NOMO-1 treated with dmso at 0.1 percent for 144 hours (cell line): ENCODE results near the gene ITPK1.

Experiments used
- DNase-seq: peaks from one replicate; lab custom pipeline; 2025; ENCODE audit not compliant: unreplicated experiment; lab: John Stamatoyannopoulos, UW

ITPK1 gene

DNA sequence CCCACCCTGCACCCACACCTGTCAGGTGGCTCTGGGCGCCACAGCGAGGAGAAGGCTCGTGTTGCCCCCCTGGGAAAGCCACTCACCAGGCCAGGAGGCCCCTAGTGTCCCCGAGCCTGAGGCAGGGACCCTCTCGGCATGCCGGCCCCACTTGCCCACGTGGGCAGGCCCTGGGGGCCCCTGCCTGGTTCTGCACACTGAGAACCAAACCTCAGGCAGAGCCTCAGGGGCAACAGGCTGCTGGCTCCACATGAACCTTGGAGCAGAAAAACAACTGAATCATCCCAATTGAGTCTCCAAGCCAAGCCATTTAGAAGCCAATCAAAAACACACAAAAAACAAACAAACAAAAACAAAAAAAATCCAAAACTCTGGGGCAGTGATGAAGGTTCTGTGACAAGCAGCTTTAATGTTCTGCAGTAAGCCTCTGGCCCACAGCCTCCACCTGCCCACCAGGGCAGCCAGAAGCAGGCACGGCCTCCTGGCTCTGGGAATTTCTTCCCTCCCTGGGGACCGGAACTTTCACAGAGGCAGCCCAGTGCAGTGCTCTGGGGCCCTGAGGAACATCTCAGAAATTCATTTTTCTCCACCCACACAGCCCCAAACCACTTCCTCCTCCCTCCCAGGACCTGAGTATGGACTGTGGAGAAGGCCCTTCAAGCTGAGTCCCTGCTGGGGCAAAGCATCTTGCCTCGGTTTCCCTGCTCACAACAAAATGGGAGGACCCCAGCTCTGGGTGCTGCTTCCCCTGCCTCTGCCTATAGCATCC is 102.6 kb downstream of the ITPK1 start:
- DNase-seq: peak; percentile 16

DNA sequence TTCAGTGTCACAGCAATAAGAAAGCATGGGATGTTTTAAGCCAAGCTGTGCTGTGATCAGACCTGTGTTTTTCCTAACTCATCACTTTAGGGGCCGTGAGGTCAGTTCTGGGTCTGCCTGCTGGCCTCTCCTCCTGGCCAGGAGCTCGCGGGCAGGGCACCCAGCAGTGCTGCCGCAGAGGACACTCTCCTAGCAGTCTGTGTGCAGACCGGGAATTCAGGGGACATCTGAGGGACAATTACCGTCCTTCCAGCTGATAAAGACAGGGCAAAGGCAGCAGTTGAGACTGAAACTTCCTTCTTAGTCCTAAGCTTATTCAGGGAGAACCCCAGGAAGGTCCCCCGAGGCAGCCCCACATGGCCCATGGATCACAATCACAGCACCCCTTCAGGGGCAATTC is 103.2 kb downstream of the ITPK1 start:
- no peak for DNase-seq

DNA sequence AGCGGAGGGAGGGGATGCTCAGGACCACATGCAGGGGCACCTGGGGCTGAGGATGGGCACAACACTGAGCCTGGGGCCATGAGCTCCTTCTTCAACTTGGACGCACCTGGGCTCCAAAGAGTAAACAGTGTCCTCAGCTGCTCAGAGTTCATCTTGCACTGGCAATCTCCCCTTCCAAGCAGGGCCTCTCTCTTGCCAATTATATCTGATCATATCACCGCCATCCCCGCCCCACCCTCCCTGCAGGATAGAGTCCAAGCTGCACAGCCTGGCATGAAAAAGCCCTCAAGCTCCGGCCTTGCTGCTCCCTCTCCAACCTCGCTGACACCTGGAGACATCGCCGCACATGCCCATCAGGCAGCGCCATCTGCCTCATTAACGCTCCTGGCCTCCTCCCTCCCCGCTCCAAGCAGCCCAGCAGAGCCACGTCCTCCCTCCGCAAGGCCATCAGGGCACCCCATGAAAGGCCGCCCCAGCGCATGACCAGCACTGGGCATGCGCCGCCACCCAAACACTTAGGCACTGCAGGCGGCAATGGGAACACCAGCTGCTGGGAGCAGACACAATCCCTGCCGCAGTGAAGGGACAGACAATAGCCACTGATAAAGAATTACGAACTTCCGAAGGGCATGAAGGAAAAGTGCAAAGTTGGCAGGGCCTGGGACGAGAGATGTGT is 103.9 kb downstream of the ITPK1 start:
- DNase-seq: no peak

- DNase-seq: no peak
These were observed 104.6 kb downstream of the ITPK1 start for GRCh38 chr14:93011141-93011529.

DNA sequence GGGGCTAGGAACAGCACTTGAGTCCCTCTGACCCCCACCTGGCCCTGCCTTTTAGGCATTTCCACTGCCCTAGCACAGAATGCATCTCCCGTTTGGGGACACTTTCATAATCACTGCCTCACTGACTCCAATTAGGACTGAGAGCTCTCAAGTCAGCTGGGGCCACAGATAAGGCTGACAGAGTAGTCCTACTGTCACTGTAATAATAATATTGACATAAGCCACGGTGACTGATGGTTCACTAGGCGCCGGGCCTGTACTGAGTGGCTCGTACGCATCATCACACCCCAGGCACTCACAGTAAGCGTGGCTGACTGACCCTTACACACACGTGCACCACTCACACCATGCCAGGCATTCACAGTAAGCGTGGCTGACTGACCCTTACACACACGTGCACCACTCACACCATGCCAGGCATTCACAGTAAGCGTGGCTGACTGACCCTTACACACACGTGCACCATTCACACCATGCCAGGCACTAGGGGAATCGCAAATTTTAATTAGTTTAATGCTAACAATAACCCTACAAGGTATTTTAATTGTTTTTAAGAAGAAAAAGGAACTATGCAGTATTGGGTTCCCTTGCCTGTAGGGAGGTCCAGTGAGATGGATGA is 105.1 kb downstream of the ITPK1 start:
- no peak for DNase-seq

DNA sequence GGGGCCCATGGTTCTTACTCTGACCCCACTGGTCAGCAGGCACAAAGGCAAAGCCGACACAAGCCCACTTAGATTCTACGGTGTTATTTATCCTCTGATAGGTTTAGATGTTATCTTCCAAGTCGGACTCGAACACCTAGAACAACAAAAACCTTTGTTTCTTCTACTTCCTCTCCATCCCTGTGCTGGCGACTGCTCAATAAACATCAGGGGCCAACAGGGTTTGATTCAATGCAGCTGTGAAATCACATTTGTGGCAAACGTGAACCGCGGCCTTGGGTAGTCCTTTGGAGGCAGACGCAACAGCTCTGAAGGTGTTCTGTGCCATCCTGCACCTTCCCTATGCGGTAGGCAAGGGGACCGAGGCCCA is 105.6 kb downstream of the ITPK1 start:
- DNase-seq: no peak

DNA sequence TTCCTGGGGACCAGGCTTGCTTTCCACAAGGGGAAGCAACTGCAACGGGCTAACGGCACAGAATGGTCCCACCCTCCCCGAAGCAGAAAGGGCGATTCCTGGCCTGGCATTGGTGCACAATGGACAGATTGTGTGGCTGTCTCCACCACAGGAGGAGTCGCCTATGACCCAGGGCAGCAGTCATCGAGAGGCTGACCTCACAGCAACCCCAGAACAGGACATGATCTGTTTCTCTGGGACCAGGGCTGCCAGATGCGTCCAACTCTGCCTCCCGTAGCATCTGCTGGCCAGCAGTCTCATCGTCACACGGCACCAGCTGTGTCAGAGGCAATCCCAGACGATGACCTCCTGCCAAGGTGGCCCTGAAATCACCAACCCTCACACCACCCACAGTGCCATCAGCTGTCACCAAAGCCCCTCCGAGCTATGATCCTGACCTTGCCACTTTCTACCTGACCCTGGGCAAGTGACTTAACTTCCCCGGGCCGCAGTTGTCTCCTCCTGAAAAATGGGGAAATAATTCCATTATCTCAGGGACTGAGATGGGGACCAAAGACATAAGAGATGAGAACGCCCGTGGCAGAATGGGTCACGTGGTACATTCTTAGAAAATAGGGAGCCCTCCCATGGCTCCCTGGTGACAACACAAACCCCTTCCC is 106.1 kb downstream of the ITPK1 start:
- DNase-seq: no peak

GRCh38 chr14:93008381-93008780 is 107.3 kb downstream of the ITPK1 start:
- DNase-seq: no peak

DNA sequence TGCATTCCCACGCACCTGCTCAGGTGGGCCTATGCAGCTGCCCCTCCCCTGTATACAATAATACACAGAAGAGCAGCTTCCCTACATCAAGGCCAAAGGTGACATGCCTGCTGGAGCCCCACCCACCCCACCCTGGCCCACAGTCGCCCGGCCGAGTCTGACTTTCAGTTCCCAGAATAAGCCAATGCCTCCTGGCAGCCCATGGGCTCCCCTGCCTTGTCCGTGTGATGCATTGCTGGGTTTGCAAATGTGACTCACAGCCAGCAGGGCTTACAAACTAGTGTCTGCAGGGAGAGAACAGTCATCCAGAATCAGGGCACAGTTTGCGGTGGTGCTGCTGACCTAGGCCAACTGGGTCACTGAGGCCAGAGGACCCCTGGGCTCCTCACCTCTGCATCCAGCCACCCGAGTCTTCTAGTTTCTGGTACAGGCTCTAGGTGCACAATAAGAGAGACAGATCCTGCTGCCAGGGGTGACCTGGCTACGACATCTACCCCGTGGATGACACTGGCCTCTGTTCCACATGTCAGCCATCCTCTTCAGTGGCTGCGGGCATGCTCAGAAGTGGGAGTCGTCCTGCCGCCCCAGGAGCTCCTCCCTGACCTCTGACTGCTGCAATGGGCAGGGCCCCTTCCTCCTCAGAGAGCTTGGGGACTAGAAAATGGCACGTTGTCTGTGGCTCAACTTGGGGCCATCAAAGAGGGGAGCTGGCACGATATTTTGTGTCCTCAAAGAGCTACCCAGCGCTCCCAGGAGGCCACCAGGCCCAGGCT is 108.3 kb downstream of the ITPK1 start:
- DNase-seq: peak; percentile 62

DNA sequence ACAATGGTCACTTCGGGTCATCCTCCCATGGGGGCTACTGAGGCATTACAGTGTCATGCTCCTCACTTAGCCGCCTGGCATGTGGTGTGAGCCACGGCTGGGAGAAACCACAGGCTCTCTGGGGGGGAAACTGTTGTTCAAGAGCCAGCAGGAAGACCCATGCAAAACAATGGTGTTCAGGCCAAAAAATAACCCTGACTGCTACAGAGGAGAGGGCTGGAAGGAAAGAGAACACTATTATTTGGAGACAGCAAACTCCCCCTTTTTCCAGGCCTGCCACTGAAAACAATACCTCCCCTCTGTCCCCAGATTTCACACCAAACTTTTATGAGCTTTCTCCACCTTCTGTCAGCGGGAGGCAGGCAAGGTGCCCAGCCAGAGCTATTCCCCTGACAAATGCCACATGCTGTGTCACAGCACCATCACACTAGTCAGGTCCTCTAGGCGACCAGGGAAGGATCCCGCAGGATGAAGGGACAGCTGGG is 109.1 kb downstream of the ITPK1 start:
- DNase-seq: no peak

DNA sequence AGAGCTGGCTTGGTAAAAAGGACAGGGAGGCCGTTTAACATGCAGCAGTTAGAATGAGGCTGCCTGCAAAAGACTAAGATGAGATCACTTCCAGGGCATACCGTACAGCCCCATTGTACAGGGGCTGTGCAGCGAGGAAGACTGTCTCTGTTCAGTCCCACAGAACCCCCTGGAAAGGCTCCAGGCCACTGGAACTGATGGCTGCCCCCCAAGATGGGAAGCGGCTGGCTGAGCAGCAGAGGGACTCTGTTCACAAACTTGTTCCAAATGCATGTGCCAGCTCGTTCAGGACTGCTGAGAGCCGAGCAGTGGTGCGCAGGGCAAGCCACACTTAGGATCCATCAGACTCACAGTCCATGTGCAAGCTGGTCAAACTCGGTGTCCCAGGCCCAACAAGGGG is 109.9 kb downstream of the ITPK1 start:
- no peak for DNase-seq

DNA sequence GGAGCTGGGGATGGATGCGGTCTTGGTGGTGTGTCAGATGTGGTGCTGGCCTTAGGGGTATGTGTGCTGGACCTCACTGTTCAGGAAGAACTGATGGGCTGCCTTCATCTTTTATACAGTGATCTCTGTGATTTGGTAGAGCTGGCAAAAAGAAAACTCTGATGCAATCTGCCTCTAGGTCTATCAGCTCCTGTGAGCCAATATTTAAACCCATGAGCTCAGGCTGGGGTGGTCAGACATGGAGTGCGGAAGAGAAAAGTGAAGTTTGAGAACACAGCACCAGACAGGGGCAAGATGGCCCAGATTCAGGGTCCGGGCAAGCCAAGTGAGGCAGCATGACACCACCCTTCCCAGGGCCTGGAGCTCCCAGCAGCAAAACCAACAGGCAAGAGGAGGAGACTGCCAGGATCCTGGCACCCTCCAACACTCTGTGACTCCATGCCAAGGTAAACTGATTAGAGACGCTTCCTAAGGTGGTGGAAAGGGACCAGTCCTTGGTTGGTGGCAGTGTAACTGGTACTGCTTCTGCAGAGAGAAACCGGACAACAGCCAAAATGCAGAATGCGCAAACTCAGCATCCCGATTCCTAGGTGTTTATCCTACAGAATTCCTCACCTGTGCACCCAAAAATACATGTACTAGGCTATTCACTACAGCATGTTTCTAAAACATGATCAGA is 110.5 kb downstream of the ITPK1 start:
- DNase-seq: no peak

DNA sequence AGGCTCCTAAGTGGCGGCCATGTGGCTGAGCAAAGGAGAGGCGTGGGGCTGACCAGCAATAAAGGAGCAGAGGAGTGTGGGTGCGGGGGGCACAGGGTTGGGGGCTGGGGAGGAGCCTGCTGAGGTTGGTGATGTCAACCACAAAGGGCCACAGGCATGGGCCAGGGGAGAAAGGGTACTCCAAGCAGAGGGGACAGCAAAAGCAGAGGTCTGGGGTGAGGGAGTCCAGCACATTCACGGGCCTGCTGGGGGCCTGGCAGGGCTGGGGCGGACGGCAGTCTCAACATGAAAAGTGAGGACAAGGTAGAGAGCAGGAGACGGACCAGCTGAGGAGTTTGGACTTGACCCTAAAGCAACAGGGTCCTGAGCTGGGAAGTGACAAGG is 111.0 kb downstream of the ITPK1 start:
- DNase-seq: no peak

GRCh38 chr14:93003945-93004698 is 111.6 kb downstream of the ITPK1 start:
- DNase-seq: no peak

DNA sequence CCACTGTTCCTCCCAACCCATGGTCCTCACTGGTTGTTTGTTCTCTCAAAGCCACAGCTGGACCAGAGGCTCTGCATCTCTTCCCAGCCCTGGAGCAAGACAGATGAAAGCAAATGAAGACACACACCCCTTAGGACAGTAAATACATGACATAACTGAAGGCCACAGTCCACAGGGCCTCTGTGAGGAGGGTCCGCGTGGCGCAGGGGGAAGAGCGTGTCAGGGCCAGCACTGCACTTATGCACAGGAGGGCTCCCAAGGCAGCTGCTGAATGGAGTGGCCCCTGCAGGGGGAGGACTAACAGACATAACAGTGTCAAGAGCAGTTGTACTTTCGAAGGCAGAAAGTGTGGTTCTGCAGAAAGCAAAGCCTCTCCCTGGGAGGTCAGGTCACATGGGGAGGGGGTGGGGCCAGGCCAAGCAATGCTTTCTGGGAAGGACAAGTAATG is 112.8 kb downstream of the ITPK1 start:
- DNase-seq: no peak

DNA sequence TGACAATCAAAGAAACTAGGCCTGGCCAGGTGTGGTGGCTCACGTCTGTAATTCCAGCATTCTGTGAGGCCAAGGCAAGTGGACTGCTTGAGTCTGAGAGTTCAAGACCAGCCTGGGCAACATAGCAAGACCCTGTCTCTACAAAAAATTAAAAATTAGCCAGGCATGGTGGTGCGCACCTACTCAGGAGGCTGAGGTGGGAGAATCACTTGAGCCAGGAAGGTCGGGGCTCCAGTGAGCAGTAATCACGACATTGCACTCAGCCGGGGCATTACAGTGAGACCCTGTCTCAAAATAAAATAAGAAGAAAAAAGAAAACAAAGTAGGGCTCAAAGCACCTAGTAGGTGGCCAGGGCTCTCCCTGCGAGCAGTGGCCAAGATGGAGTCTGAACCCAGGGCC is 113.7 kb downstream of the ITPK1 start:
- DNase-seq: no peak

DNA sequence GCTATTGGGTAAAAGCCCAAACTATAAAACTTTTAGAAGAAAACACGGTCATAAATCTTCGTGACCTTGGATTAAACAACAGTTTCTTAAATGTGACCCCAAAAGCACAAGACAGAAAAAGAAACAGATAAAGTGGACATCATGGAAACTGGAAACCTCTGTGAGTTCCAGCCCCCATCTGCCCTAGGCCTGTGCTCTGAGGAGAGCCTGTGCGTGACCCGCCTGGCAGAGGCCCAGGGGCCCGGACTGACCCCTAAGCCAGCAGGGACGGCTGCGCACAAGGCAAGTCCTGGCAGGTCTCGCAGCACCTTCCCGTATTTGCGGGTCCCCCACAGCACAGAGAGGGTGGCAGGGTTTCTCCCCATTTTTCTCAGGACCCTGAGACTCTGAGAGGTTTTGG is 116.8 kb downstream of the ITPK1 start:
- no peak for DNase-seq

DNA sequence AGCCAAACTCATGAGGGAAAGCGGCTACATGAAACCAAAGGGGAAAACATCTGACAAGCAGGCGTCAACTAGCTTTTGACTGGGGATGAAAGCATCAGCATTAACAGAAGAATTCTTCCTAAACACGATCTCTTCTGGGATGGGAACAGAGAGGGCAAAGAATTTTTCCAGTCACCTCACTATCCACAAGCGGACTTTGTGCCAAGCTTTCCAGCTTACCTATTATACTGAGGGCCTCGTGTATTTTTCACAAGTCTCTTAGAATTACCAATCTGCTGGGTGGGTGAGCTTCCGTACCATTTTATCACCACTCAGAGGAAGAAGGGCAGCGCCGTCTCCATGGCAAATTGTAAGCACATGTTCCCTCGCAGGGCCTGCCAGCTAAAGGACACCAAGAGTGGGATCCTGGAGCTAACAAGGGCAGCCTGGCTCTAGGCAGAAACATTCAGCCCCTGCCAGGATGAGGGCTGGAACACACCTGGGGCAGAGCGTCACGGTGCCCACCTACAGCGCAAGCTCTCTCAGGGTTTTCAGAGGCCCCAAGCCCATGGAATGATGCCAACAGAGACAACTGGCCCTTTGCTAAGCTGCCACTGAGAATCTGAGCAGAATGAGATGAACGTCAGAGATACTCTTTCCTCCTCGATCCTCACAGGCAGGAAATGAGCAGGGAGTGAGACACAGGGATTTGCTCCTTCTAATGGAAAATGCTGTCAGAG is 118.2 kb downstream of the ITPK1 start:
- DNase-seq: no peak

GRCh38 chr14:92995620-92996019 is 120.1 kb downstream of the ITPK1 start:
- no peak for DNase-seq
